Gastrocnemius medialis (tissue), 4 donors: ENCODE measurements around the gene MPDU1. TPM values are rescaled to one million over a fixed set of nuclear protein-coding genes. Genes with fewer than 3 reads are reported as not detected.

Experiments used
- ATAC-seq, 2 donors: fragments of 150-250 bp; one replicate each; pipeline ENCODE4 v1.9.1; 2016
- DNase-seq, 2 donors: peaks; one replicate each; pipeline ENCODE4 v3.0.0-alpha.2; 2019
- H3K27ac ChIP-seq, 4 donors: fragments of 200-600 bp; sonication (generic); 1 replicate in 1 of 4; 2 replicates in 3 of 4; pipeline ENCODE4 v1.5.1; 2016 to 2018; ENCODE audit warnings: mild to moderate bottlenecking in 2 of 4, moderate library complexity in 1 of 4
- H3K27me3 ChIP-seq, 3 donors: fragments of 200-600 bp; sonication (generic) in 2 of 3; 1 replicate in 1 of 3; 2 replicates in 2 of 3; pipeline versions ENCODE4 v1.5.1 to v1.6.0; 2016 to 2019; ENCODE audit warnings: mild to moderate bottlenecking in 1 of 3, moderate library complexity in 1 of 3
- H3K36me3 ChIP-seq, 2 donors: fragments of 200-600 bp; sonication (generic) in 1 of 2; one replicate each; pipeline ENCODE4 v1.5.1; 2017 to 2018
- H3K4me1 ChIP-seq, 2 donors: fragments of 200-600 bp; sonication (generic) in 1 of 2; one replicate each; pipeline ENCODE4 v1.5.1; 2016 to 2017; ENCODE audit warnings: mild to moderate bottlenecking in 2 of 2
- H3K4me3 ChIP-seq, 4 donors: fragments of 200-600 bp; sonication (generic) in 3 of 4; 1 replicate in 1 of 4; 2 replicates in 3 of 4; pipeline ENCODE4 v1.5.1; 2016 to 2019; ENCODE audit warnings: mild to moderate bottlenecking in 2 of 4
- H3K9me3 ChIP-seq, 3 donors: fragments of 200-600 bp; sonication (generic) in 2 of 3; 1 replicate in 1 of 3; 2 replicates in 2 of 3; pipeline ENCODE4 v1.5.1; 2016 to 2019
- CTCF ChIP-seq, 5 experiments: fragments of 450-650 bp in 3 of 5; fragments of 200-600 bp in 2 of 5; sonication (generic) in 2 of 5; IDR thresholded peaks in 4 of 5; conservative IDR thresholded peaks in 1 of 5; 1 replicate in 4 of 5; 2 replicates in 1 of 5; pipeline ENCODE4 v1.5.1; 2016 to 2019; ENCODE audit warnings: antibody characterized with exemption in 5 of 5, mild to moderate bottlenecking in 3 of 5, moderate library complexity in 3 of 5
- POLR2A ChIP-seq, 2 donors: fragments of 450-650 bp; IDR thresholded peaks; one replicate each; pipeline ENCODE4 v1.6.1; 2017; ENCODE audit warnings: antibody characterized with exemption in 2 of 2, mild to moderate bottlenecking in 2 of 2, moderate library complexity in 2 of 2
- in situ Hi-C, 4 donors: fragments of 200-750 bp; cut with MboI; loops; one replicate each; pipeline versions ENCODE4 v1.15.0 to v1.8.0; 2017; ENCODE audit warnings: low sequenced_read_pairs in 4 of 4
- intact Hi-C: fragments of 100-400 bp; cut with DNase I; formaldehyde crosslinking; loops from one replicate; pipeline ENCODE4 v1.15.1; 2023; ENCODE audit warnings: low total_unique reads
- total RNA-seq, 4 donors: library from RNA; depleted of rRNA; stranded (reverse); fragments of >200 nt; gene quantifications; one replicate each; pipeline versions ENCODE4 v1.1.0 to v1.2.3, GENCODE V29; 2016

Gene MPDU1
- total RNA-seq, 4 donors from 2014 or later, result 55.9 to 157 (median 101) TPM

GRCh38 chr17:7613769-7614424 lies 30.2 kb downstream of the MPDU1 start:
- Histone ChIP-seq H3K4me1 (peaks cover 42 to 45% of the 10 kb centered on the region in 2 donors), H3K4me3 (peak overlapping the region; percentile 71 to 95 (median 74)), H3K9me3 (no peaks in the 10 kb centered on the region), H3K27me3 (no peaks in the 10 kb centered on the region), H3K27ac (peak overlapping the region; percentile 88 to 98 (median 91)), H3K36me3 (peaks cover 0 to 7% of the 10 kb centered on the region in 2 donors)
- DNase-seq (no peak), ATAC-seq (peak; percentile 4 to 9)
- intact Hi-C loops (loop anchor here (2.0 kb wide), 2 partner anchors 41 to 53 kb away; partner anchors contain the start of gene SENP3), in situ Hi-C loops (no loop called here)
- no peak for TF ChIP-seq POLR2A (IDR thresholded peaks at IDR 0.05)
- no peak for TF ChIP-seq CTCF (IDR thresholded peaks at IDR 0.05 in 4 of 5, conservative IDR thresholded peaks at IDR 0.05 in 1 of 5)

GRCh38 chr17:7614425-7615264 lies 31.0 kb downstream of the MPDU1 start, which contains the start of gene FXR2:
TSS of gene FXR2 (minus strand) at chr17:7614897. CDS start at chr17:7614532, 365 bp downstream.
- H3K36me3 ChIP-seq, result peaks cover 0 to 7% of the 10 kb centered on the region in 2 donors
- ATAC-seq, result peak; percentile 93 to 94
- peak within 1 kb of the TSS; percentile 71 to 95 (median 74) for H3K4me3 ChIP-seq
- in situ Hi-C loops (no loop called here), intact Hi-C loops (loop anchor here (1.0 to 2.0 kb wide), 5 partner anchors 13 to 130 kb away; partner anchors contain the start of genes POLR2A, SAT2, SENP3 and WRAP53)
- DNase-seq, result peak; percentile 100
- H3K27me3 ChIP-seq, result no peaks in the 10 kb centered on the region
- H3K27ac ChIP-seq, result peak within 1 kb of the TSS; percentile 88 to 98 (median 91)
- peaks cover 37 to 38% of the 10 kb centered on the region in 2 donors for H3K4me1 ChIP-seq
- TF ChIP-seq CTCF (IDR thresholded peaks at IDR 0.05 in 4 of 5, conservative IDR thresholded peaks at IDR 0.05 in 1 of 5) (peak; percentile 41 to 81 (median 65)), POLR2A (IDR thresholded peaks at IDR 0.05) (peak; percentile 97 to 99)
- no peaks in the 10 kb centered on the region for H3K9me3 ChIP-seq

- DNase-seq (no peak), ATAC-seq (peak in 1 of 2 donors; percentile 86)
- H3K27me3 ChIP-seq, result no peaks in the 10 kb centered on the region
- intact Hi-C loops, result loop anchor here (1.0 to 2.0 kb wide), 5 partner anchors 12 to 131 kb away; partner anchors contain the start of genes POLR2A, SAT2, SENP3 and WRAP53
- peak overlapping the region; percentile 88 to 98 (median 91) for H3K27ac ChIP-seq
- in situ Hi-C loops, result no loop called here
- peak overlapping the region; percentile 52 to 71 (median 58) for H3K4me3 ChIP-seq
- H3K9me3 ChIP-seq, result no peaks in the 10 kb centered on the region
- peaks cover 0 to 7% of the 10 kb centered on the region in 2 donors for H3K36me3 ChIP-seq
- peaks cover 33 to 36% of the 10 kb centered on the region in 2 donors for H3K4me1 ChIP-seq
- TF ChIP-seq CTCF (IDR thresholded peaks at IDR 0.05 in 4 of 5, conservative IDR thresholded peaks at IDR 0.05 in 1 of 5), result no peak
- TF ChIP-seq POLR2A (IDR thresholded peaks at IDR 0.05), result no peak
Observed at GRCh38 chr17:7615265-7615747, 31.7 kb downstream of the MPDU1 start.

GRCh38 chr17:7618608-7619007 lies 35.0 kb downstream of the MPDU1 start:
- no peak overlapping the region for H3K4me3 ChIP-seq
- no peak overlapping the region for H3K27ac ChIP-seq
- no peaks in the 10 kb centered on the region for H3K36me3 ChIP-seq
- H3K4me1 ChIP-seq, result peaks cover 4% of the 10 kb centered on the region in 2 donors
- TF ChIP-seq CTCF (IDR thresholded peaks at IDR 0.05 in 4 of 5, conservative IDR thresholded peaks at IDR 0.05 in 1 of 5), result no peak
- TF ChIP-seq POLR2A (IDR thresholded peaks at IDR 0.05), result no peak
- DNase-seq, result no peak
- ATAC-seq, result no peak
- intact Hi-C loops, result no loop called here
- no peaks in the 10 kb centered on the region for H3K27me3 ChIP-seq
- in situ Hi-C loops, result no loop called here
- no peaks in the 10 kb centered on the region for H3K9me3 ChIP-seq
